Left lung (tissue), 10 donors: ENCODE results near the gene ATF3. TPM values are rescaled to one million over a fixed set of nuclear protein-coding genes. Genes with fewer than 3 reads are reported as not detected.

ENCODE experiments used
- ATAC-seq: fragments of 200-7000 bp; cut with Tn5 transposase; one replicate; pipeline ENCODE4 v1.9.1; 2020; ENCODE audit warnings: moderate library complexity
- DNase-seq, 4 donors: peaks; one replicate each; pipeline ENCODE4 v3.0.0-alpha.2; 2013 to 2020
- H3K27ac ChIP-seq, 2 donors: fragments of 200-600 bp; sonication (generic) in 1 of 2; one replicate each; pipeline versions ENCODE4 v1.5.0 to v1.8.0; 2020 to 2021
- H3K27me3 ChIP-seq, 2 donors: fragments of 200-600 bp; sonication (generic) in 1 of 2; one replicate each; pipeline versions ENCODE4 v1.5.0 to v1.8.0; 2020 to 2021
- H3K36me3 ChIP-seq, 2 donors: fragments of 200-600 bp; sonication (generic) in 1 of 2; one replicate each; pipeline versions ENCODE4 v1.5.0 to v1.8.0; 2020 to 2021
- H3K4me1 ChIP-seq, 2 donors: fragments of 200-600 bp; one replicate each; pipeline ENCODE4 v1.8.0; 2021
- H3K4me3 ChIP-seq, 2 donors: fragments of 200-600 bp; sonication (generic) in 1 of 2; one replicate each; pipeline versions ENCODE4 v1.5.0 to v1.8.0; 2020 to 2021; ENCODE audit warnings: mild to moderate bottlenecking in 1 of 2
- H3K9me3 ChIP-seq, 2 donors: fragments of 200-600 bp; sonication (generic) in 1 of 2; one replicate each; pipeline versions ENCODE4 v1.5.0 to v1.8.0; 2020 to 2021
- intact Hi-C, 2 donors: fragments of 100-400 bp; cut with DNase I; formaldehyde crosslinking; loops; one replicate each; pipeline versions ENCODE4 v1.11.2 to v1.14.2; 2022
- polyA plus RNA-seq, 6 donors: library from polyadenylated mRNA; unstranded; fragments of 120-200 nt; gene quantifications; one replicate each; pipeline ENCODE4 v1.2.1, GENCODE V29; 2013; ENCODE audit not compliant: insufficient read length in 6 of 6
- total RNA-seq, 2 donors: library from RNA; stranded (reverse); fragmentation: NEBNext Ultra II Directional; extraction: Animal tissue kit (Norgen Biotek cat#: 25700); gene quantifications; one replicate each; pipeline ENCODE4 v1.2.1, GENCODE V29; 2021
- TF ChIP-seq, protein P1 (sequence below), 2 donors: fragments of 200-600 bp; sonication (generic) in 1 of 2; IDR thresholded peaks; one replicate each; pipeline versions ENCODE4 v1.5.0 to v1.8.0; 2021; ENCODE audit warnings: antibody characterized with exemption in 2 of 2
- donor health status: DM: no; HTN: yes; CAD: no.
- donor health status: DM: no; HTN: no; CAD: no.

Gene ATF3
- total and polyA plus RNA-seq, 8 donors, result 5.6 to 81.8 (median 25.1) TPM

DNA sequence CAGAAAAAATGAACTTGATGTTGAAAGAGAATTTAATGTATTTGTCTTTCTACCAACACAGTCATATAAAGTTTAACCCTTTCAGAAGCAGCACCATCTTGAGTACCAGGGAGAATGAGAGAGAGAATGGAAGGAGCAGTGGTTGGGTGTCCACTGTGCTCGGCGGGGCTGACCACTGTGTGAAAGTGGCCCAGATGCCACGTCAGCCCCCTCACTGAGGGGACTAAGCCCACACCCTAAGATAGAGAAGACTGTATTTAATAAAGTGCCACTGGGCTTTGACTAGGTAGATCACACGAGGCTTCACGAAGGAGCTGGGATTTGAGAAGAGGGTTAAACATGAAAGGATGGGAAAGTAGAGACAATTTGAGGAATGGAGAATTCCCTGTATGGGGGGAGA is 59.9 kb downstream of the ATF3 start:
- ATAC-seq, result no peak
- TF ChIP-seq, protein P1, sequence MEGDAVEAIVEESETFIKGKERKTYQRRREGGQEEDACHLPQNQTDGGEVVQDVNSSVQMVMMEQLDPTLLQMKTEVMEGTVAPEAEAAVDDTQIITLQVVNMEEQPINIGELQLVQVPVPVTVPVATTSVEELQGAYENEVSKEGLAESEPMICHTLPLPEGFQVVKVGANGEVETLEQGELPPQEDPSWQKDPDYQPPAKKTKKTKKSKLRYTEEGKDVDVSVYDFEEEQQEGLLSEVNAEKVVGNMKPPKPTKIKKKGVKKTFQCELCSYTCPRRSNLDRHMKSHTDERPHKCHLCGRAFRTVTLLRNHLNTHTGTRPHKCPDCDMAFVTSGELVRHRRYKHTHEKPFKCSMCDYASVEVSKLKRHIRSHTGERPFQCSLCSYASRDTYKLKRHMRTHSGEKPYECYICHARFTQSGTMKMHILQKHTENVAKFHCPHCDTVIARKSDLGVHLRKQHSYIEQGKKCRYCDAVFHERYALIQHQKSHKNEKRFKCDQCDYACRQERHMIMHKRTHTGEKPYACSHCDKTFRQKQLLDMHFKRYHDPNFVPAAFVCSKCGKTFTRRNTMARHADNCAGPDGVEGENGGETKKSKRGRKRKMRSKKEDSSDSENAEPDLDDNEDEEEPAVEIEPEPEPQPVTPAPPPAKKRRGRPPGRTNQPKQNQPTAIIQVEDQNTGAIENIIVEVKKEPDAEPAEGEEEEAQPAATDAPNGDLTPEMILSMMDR (IDR thresholded peaks at IDR 0.05), result no peak

DNA sequence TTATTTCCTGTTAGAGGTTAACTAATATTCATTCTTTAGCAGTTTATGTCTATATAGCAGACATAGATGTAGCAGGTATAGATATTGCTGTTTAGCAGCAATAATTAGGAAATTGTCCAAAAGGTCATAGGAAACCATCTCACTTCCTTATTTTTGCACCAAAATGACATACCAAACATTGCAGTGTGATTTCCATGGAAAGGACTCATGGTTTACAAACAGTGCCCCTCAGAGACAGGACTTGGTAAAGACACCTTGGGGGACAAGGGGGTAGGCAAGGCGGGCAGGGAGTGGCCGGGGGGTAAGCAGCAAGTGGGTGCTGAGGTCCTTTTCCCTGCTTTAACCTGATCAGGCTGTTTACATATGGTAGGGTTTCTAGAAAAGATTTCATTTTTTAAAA is 60.5 kb downstream of the ATF3 start:
- TF ChIP-seq, protein P1 (IDR thresholded peaks at IDR 0.05), result peak in 1 of 2 donors; percentile 33
- ATAC-seq, result no peak
- peak overlapping the region in 1 of 2 donors; percentile 91 for H3K27ac ChIP-seq
- no peaks in the 10 kb centered on the region for H3K27me3 ChIP-seq
- intact Hi-C loops, result loop anchor here in 1 of 2 donors (5.0 kb wide), 1 partner anchor 113 kb away; no protein-coding TSS in a partner anchor
- H3K9me3 ChIP-seq, result no peaks in the 10 kb centered on the region
- no peak overlapping the region for H3K4me3 ChIP-seq
- H3K4me1 ChIP-seq, result peaks cover 8 to 69% of the 10 kb centered on the region in 2 donors
- H3K36me3 ChIP-seq, result no peaks in the 10 kb centered on the region
- no peak for DNase-seq

More for the DNA sequence above, 59.9 kb downstream of the ATF3 start:
- Histone ChIP-seq H3K27ac (peak overlapping the region; percentile 85 to 91), H3K4me3 (no peak overlapping the region), H3K36me3 (no peaks in the 10 kb centered on the region), H3K4me1 (peaks cover 8 to 69% of the 10 kb centered on the region in 2 donors), H3K9me3 (no peaks in the 10 kb centered on the region), H3K27me3 (no peaks in the 10 kb centered on the region)
- intact Hi-C loops, result loop anchor here in 1 of 2 donors (5.0 kb wide), 1 partner anchor 114 kb away; no protein-coding TSS in a partner anchor
- DNase-seq, result no peak

DNA sequence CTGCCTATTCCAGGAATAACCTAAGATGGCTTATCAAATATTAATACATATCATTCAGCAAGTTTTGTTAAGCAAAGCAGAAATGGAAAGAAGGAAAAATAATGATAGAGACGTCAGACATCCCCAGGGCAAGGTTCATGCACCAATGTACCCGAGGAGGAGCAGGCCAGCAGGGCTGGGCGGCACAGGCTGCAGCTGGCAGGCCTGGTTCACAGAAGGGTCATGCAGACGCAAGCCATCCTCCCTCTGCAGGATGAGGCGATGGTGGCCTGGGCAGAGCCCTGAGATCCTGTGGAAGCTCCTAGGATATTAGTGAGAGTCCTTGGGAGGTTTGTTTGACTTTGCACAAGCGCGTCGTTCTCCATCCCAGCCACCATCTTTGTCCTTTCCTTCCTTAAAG is 61.0 kb downstream of the ATF3 start:
- H3K4me3 ChIP-seq, result no peak overlapping the region
- H3K4me1 ChIP-seq, result peaks cover 8 to 69% of the 10 kb centered on the region in 2 donors
- no peak for ATAC-seq
- no peak overlapping the region for H3K27ac ChIP-seq
- DNase-seq, result no peak
- intact Hi-C loops, result loop anchor here in 1 of 2 donors (5.0 kb wide), 1 partner anchor 113 kb away; no protein-coding TSS in a partner anchor
- H3K9me3 ChIP-seq, result no peaks in the 10 kb centered on the region
- H3K36me3 ChIP-seq, result no peaks in the 10 kb centered on the region
- H3K27me3 ChIP-seq, result no peaks in the 10 kb centered on the region
- TF ChIP-seq, protein P1 (IDR thresholded peaks at IDR 0.05), result no peak

DNA sequence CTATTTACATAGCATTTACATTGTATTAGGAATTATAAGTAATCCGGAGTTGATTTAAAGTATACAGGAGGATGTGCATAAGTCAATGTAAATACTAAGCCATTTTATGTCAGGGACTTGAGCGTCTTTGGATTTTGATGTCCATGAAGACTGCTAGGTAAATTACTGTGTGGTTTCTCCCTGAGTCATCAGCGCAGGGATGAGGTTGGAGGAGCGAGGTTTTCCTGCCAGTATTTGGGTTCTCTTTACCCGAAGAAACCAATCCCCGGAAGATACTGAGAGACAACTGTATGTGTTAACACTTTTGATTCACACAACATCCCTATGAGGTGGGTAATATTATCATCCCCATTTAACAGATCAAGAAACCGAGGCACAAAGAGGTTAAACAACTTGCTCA is 61.7 kb downstream of the ATF3 start:
- TF ChIP-seq, protein P1 (IDR thresholded peaks at IDR 0.05), result no peak

More for the DNA sequence above, 61.7 kb downstream of the ATF3 start:
- ATAC-seq (no peak), DNase-seq (no peak)
- intact Hi-C loops, result no loop called here
- no peaks in the 10 kb centered on the region for H3K27me3 ChIP-seq
- H3K4me1 ChIP-seq, result peaks cover 8 to 62% of the 10 kb centered on the region in 2 donors
- no peaks in the 10 kb centered on the region for H3K9me3 ChIP-seq
- H3K27ac ChIP-seq, result no peak overlapping the region
- H3K36me3 ChIP-seq, result no peaks in the 10 kb centered on the region
- no peak overlapping the region for H3K4me3 ChIP-seq

Other genes starting within 250 kb of the ATF3 start
- gene PACC1, start 193.9 kb upstream of the ATF3 start, total RNA-seq, result 10 to 100 TPM in 1 of 2 donors, 1 to 10 TPM in 1; 7.2 to 11.6 TPM
- 1 to 10 TPM; 7.2 to 9.5 (median 7.6) TPM for gene PACC1, start 193.9 kb upstream of the ATF3 start, polyA plus RNA-seq
- 10 to 100 TPM; 45.2 to 47.4 TPM for gene NENF, start 175.8 kb upstream of the ATF3 start, total RNA-seq
- 10 to 100 TPM; 43.2 to 54.4 (median 48.2) TPM for gene NENF, start 175.8 kb upstream of the ATF3 start, polyA plus RNA-seq
- 1 to 10 TPM; 6.4 to 9.0 TPM for gene BATF3, start 91.1 kb downstream of the ATF3 start, total RNA-seq
- gene BATF3, start 91.1 kb downstream of the ATF3 start, polyA plus RNA-seq, result 1 to 10 TPM; 1.3 to 3.6 (median 1.9) TPM
- 10 to 100 TPM; 31.1 to 33.5 TPM for gene NSL1, start 183.0 kb downstream of the ATF3 start, total RNA-seq
- gene NSL1, start 183.0 kb downstream of the ATF3 start, polyA plus RNA-seq, result 10 to 100 TPM; 34.8 to 43.7 (median 42.1) TPM
- 10 to 100 TPM; 10.4 to 13.4 TPM for gene TATDN3, start 183.1 kb downstream of the ATF3 start, total RNA-seq
- 10 to 100 TPM; 14.3 to 19.9 (median 15.8) TPM for gene TATDN3, start 183.1 kb downstream of the ATF3 start, polyA plus RNA-seq
- gene SPATA45, start 238.9 kb downstream of the ATF3 start, total RNA-seq, result not detected
- under 1 TPM; 0.34 to 0.89 (median 0.50) TPM for gene SPATA45, start 238.9 kb downstream of the ATF3 start, polyA plus RNA-seq
- gene FLVCR1, start 249.5 kb downstream of the ATF3 start, total RNA-seq, result 10 to 100 TPM in 1 of 2 donors, 1 to 10 TPM in 1; 6.1 to 13.0 TPM
- gene FLVCR1, start 249.5 kb downstream of the ATF3 start, polyA plus RNA-seq, result 10 to 100 TPM; 18.0 to 29.4 (median 23.1) TPM